PC-3 (cell line): ENCODE results near the gene PLXNA2. TPM values are rescaled to one million over a fixed set of nuclear protein-coding genes. Genes with fewer than 3 reads are reported as not detected.

ENCODE experiments used
- ATAC-seq: fragments of 200-7000 bp; cut with Tn5 transposase; 2 replicates; pipeline ENCODE4 v1.9.1; 2020; ENCODE audit warnings: mild to moderate bottlenecking, moderate library complexity
- BruUV-seq: library from RNA; stranded (reverse); fragments of 400-500 nt; replicated peaks from 2 replicates; lab custom pipeline; 2021; lab: Mats Ljungman, UMichigan
- CTCF ChIA-PET: fragments of 300-600 bp; sonication (Branson Sonifier 250); formaldehyde crosslinking; loops from one replicate; lab custom pipeline; 2022; ENCODE audit warnings: antibody characterized with exemption; lab: Charles Lee
- POLR2A ChIA-PET: fragments of 300-600 bp; sonication (Branson Sonifier 250); formaldehyde crosslinking; loops from one replicate; lab custom pipeline; 2022; ENCODE audit warnings: antibody characterized with exemption; ENCODE audit not compliant: unreplicated experiment; lab: Charles Lee
- DNase-seq: peaks from one replicate; pipeline ENCODE4 v3.0.0-alpha.2; 2015
- H2AFZ ChIP-seq: fragments of 300-600 bp; sonication (generic); 2 replicates; pipeline ENCODE4 v1.6.0; 2016; ENCODE audit warnings: antibody characterized with exemption, low read length
- H3F3A ChIP-seq: fragments of 300-600 bp; sonication (generic); one replicate; pipeline ENCODE4 v1.6.0; 2017; ENCODE audit warnings: antibody characterized with exemption, low read length, control low read depth, mild to moderate bottlenecking; ENCODE audit not compliant: unreplicated experiment
- H3K27ac ChIP-seq: fragments of 300-600 bp; sonication (generic); 2 replicates; pipeline ENCODE4 v1.5.1; 2016; ENCODE audit warnings: mild to moderate bottlenecking, low read length
- H3K27me3 ChIP-seq: fragments of 300-600 bp; sonication (generic); 2 replicates; pipeline ENCODE4 v1.6.1; 2016; ENCODE audit warnings: low read length, mixed read lengths
- H3K36me3 ChIP-seq: fragments of 300-600 bp; sonication (generic); 2 replicates; pipeline ENCODE4 v1.6.1; 2016; ENCODE audit warnings: low read depth, mixed run types, low read length, mixed read lengths
- H3K4me1 ChIP-seq: fragments of 300-600 bp; sonication (generic); 2 replicates; pipeline ENCODE4 v1.5.1; 2016; ENCODE audit warnings: low read length; ENCODE audit not compliant: insufficient read depth
- H3K4me2 ChIP-seq: fragments of 300-600 bp; sonication (generic); 2 replicates; pipeline ENCODE4 v1.6.0; 2016; ENCODE audit warnings: low read length
- H3K4me3 ChIP-seq: fragments of 300-600 bp; sonication (generic); 2 replicates; pipeline ENCODE4 v1.5.1; 2016; ENCODE audit warnings: mild to moderate bottlenecking, low read length, mixed read lengths
- H3K79me2 ChIP-seq: fragments of 300-600 bp; sonication (generic); 2 replicates; pipeline ENCODE4 v1.6.1; 2017; ENCODE audit warnings: low read length, mixed read lengths
- H3K9ac ChIP-seq: fragments of 300-600 bp; sonication (generic); 2 replicates; pipeline ENCODE4 v1.6.0; 2016; ENCODE audit warnings: mild to moderate bottlenecking, low read length
- H3K9me2 ChIP-seq: fragments of 300-600 bp; sonication (generic); replicated peaks from 2 replicates; pipeline ENCODE4 v1.6.1; 2016; ENCODE audit warnings: mixed run types, low read length, mixed read lengths
- H3K9me3 ChIP-seq: fragments of 300-600 bp; sonication (generic); 2 replicates; pipeline ENCODE4 v1.6.1; 2016; ENCODE audit warnings: low read length, mixed read lengths
- H4K20me1 ChIP-seq: fragments of 300-600 bp; sonication (generic); 2 replicates; pipeline ENCODE4 v1.6.1; 2016; ENCODE audit warnings: low read length, mixed read lengths
- EZH2 ChIP-seq: fragments of 300-600 bp; sonication (generic); IDR thresholded peaks from one replicate; pipeline ENCODE4 v1.6.1; 2017; ENCODE audit warnings: antibody characterized with exemption, mild to moderate bottlenecking, low read length; ENCODE audit not compliant: unreplicated experiment
- EZH2phosphoT487 ChIP-seq: fragments of 300-600 bp; sonication (generic); IDR thresholded peaks from 2 replicates; pipeline ENCODE4 v1.6.1; 2018; ENCODE audit warnings: mild to moderate bottlenecking, antibody characterized with exemption, low read length, borderline replicate concordance
- intact Hi-C: fragments of 100-400 bp; cut with micrococcal nuclease; formaldehyde crosslinking; loops from 2 replicates; pipeline ENCODE4 v1.9.0; 2023
- total RNA-seq: library from RNA; depleted of rRNA; stranded (reverse); fragments of >200 nt; gene quantifications from 2 replicates; pipeline ENCODE4 v1.2.3, GENCODE V29; 2014
- TF ChIP-seq, protein P1 (sequence below): fragments of 300-600 bp; sonication (generic); conservative IDR thresholded peaks from 2 replicates; pipeline ENCODE4 v1.5.1; 2017; ENCODE audit warnings: antibody characterized with exemption, low read depth, mild to moderate bottlenecking, low read length

PLXNA2 gene
- total RNA-seq, 1 experiment from 2014 or later = 16.2 TPM

DNA sequence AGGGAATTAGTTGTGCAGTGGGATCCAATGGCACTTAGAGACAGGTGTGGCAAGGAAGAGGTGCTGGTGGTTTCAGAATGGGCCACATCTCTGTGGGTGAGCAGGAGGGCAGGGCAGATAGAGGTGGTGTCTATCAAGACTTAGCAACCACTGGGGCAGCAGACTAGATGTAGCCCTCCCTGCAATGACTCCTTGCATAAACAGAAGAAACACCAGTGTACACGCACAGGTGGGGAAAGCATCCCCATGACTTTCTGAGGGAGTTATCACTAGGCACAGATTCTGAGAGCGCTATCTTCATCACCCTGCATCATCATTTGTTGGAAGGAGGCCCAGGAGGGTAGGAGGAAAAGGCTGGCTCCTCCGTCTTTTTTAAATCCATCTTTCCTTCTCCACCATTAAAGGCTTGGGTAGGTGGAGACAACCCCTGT lies 58.4 kb downstream of the PLXNA2 start:
- Histone ChIP-seq H3K27me3 (no peaks in the 10 kb centered on the region), H3K27ac (peak overlapping the region; percentile 91; the same call in 1 of the 2 replicates), H3F3A (peaks cover 3% of the 10 kb centered on the region), H3K4me1 (peaks cover 74% of the 10 kb centered on the region), H3K4me2 (peak overlapping the region; percentile 73; the same call in 1 of the 2 replicates), H2AFZ (no peak overlapping the region), H4K20me1 (no peaks in the 10 kb centered on the region), H3K4me3 (no peak overlapping the region), H3K79me2 (no peaks in the 10 kb centered on the region), H3K36me3 (no peaks in the 10 kb centered on the region), H3K9ac (no peak overlapping the region), H3K9me2 (no peaks in the 10 kb centered on the region), H3K9me3 (no peaks in the 10 kb centered on the region)
- peak; percentile 28 for DNase-seq
- POLR2A ChIA-PET = interaction anchor here (0.9 to 1.4 kb wide), 2 partner anchors 18 to 58 kb away, joined by 14 to 17 read pairs; partner anchors contain the start of gene PLXNA2
- no TSS peak for BruUV-seq
- TF ChIP-seq EZH2phosphoT487 = no peak
- TF ChIP-seq, protein P1, sequence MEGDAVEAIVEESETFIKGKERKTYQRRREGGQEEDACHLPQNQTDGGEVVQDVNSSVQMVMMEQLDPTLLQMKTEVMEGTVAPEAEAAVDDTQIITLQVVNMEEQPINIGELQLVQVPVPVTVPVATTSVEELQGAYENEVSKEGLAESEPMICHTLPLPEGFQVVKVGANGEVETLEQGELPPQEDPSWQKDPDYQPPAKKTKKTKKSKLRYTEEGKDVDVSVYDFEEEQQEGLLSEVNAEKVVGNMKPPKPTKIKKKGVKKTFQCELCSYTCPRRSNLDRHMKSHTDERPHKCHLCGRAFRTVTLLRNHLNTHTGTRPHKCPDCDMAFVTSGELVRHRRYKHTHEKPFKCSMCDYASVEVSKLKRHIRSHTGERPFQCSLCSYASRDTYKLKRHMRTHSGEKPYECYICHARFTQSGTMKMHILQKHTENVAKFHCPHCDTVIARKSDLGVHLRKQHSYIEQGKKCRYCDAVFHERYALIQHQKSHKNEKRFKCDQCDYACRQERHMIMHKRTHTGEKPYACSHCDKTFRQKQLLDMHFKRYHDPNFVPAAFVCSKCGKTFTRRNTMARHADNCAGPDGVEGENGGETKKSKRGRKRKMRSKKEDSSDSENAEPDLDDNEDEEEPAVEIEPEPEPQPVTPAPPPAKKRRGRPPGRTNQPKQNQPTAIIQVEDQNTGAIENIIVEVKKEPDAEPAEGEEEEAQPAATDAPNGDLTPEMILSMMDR = no peak
- no peak for TF ChIP-seq EZH2
- CTCF ChIA-PET = interaction anchor here (0.6 kb wide), 1 partner anchor 58 kb away, joined by 13 read pairs; the partner anchor contains the start of gene PLXNA2
- intact Hi-C loops = loop anchor here (2.0 kb wide), 1 partner anchor 149 kb away; no protein-coding TSS in a partner anchor
- ATAC-seq = no peak

DNA sequence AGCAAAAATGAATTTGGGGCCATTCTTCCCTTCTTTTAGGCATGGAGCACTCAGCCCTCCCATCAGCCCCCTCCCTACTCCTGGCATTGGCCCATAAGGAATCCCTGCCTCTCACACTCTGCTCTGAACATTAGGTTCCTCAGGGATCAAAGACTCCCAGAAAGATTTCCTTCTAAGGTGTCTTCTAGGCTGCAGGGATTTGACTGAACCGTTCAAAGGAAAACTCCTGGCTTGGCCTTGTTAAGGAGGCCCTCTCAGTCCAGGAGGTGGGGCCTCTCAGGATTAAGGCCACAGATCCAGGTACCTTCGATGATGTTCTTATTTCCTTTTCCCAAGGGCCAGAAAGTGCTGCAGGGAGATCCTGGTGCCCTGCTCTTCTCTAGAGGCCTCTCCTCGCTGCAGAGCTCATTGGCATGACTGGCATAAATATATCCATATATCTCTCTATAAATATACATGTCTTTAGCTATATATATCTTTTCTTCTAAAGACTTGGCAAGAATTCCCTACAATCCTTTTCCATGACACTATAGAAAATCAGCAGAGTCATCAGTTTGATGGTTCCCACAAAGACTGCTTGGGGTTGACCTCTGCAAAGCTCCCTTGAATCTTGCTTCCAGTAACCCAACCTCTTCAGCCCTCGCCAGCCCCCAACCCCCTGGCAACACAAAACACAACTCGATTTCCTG lies 59.1 kb downstream of the PLXNA2 start:
- H3K9me2 ChIP-seq = no peaks in the 10 kb centered on the region
- intact Hi-C loops = loop anchor here (1.0 to 2.0 kb wide), 5 partner anchors 18 to 148 kb away; partner anchors contain the start of gene PLXNA2
- peak overlapping the region; percentile 10; the same call in 1 of the 2 replicates for H3K4me3 ChIP-seq
- peaks cover 81% of the 10 kb centered on the region for H3K4me1 ChIP-seq
- peaks cover 3% of the 10 kb centered on the region for H3F3A ChIP-seq
- CTCF ChIA-PET = interaction anchor here (0.6 to 0.9 kb wide), 2 partner anchors 54 to 58 kb away, joined by 3 read pairs; no protein-coding TSS in a partner anchor
- no peak for ATAC-seq
- H3K27me3 ChIP-seq = no peaks in the 10 kb centered on the region
- H3K9me3 ChIP-seq = no peaks in the 10 kb centered on the region
- peak overlapping the region; percentile 58 for H3K9ac ChIP-seq
- TF ChIP-seq EZH2phosphoT487 (no peak), EZH2 (no peak)
- H3K79me2 ChIP-seq = no peaks in the 10 kb centered on the region
- H2AFZ ChIP-seq = peak overlapping the region; percentile 47
- H3K4me2 ChIP-seq = peak overlapping the region; percentile 73
- peak; percentile 51 for DNase-seq
- POLR2A ChIA-PET = interaction anchor here (0.9 to 1.4 kb wide), 2 partner anchors 18 to 59 kb away, joined by 14 to 17 read pairs; partner anchors contain the start of gene PLXNA2
- no peaks in the 10 kb centered on the region for H4K20me1 ChIP-seq
- BruUV-seq = TSS peak; percentile 61
- H3K27ac ChIP-seq = peak overlapping the region; percentile 91
- no peaks in the 10 kb centered on the region for H3K36me3 ChIP-seq
